Lung (tissue), 12 donors: Measurements from ENCODE around the gene EXOSC5. TPM values are rescaled to one million over a fixed set of nuclear protein-coding genes. Genes with fewer than 3 reads are reported as not detected.

Experiments
- ATAC-seq: fragments of 200-7000 bp; cut with Tn5 transposase; one replicate; pipeline ENCODE4 v1.9.1; 2020; ENCODE audit warnings: moderate number of reproducible peaks; ENCODE audit not compliant: insufficient read depth, low FRiP score
- DNase-seq, 3 donors: peaks; one replicate each; pipeline ENCODE4 v3.0.0-alpha.2; 2013 to 2017
- H3K27ac ChIP-seq, 2 donors: one replicate each; pipeline ENCODE4 v1.5.1; 2013; ENCODE audit warnings: mild to moderate bottlenecking in 2 of 2, moderate library complexity in 2 of 2, control low read depth in 1 of 2, inconsistent platforms in 1 of 2, low read depth in 1 of 2, low read length in 1 of 2
- H3K27me3 ChIP-seq, 3 donors: one replicate each; pipeline ENCODE4 v1.5.1; 2013; ENCODE audit warnings: low read length in 2 of 3; ENCODE audit not compliant: control insufficient read depth in 3 of 3, insufficient read depth in 3 of 3
- H3K36me3 ChIP-seq, 4 donors: one replicate each; pipeline ENCODE4 v1.5.1; 2013; ENCODE audit warnings: low read length in 4 of 4, mild to moderate bottlenecking in 1 of 4, moderate library complexity in 1 of 4; ENCODE audit not compliant: control insufficient read depth in 4 of 4, insufficient read depth in 4 of 4
- H3K4me1 ChIP-seq, 5 donors: one replicate each; pipeline ENCODE4 v1.5.1; 2013; ENCODE audit warnings: low read length in 5 of 5, mild to moderate bottlenecking in 2 of 5, moderate library complexity in 1 of 5; ENCODE audit not compliant: control insufficient read depth in 5 of 5, insufficient read depth in 5 of 5
- H3K4me3 ChIP-seq: one replicate; pipeline ENCODE4 v1.5.1; 2013; ENCODE audit warnings: mild to moderate bottlenecking, control low read depth, moderate library complexity
- H3K9ac ChIP-seq, 2 donors: one replicate each; pipeline ENCODE4 v1.5.1; 2013; ENCODE audit warnings: low read length in 2 of 2, control low read depth in 1 of 2; ENCODE audit not compliant: insufficient read depth in 1 of 2
- H3K9me3 ChIP-seq, 4 donors: one replicate each; pipeline ENCODE4 v1.5.1; 2013; ENCODE audit warnings: low read length in 3 of 4, mild to moderate bottlenecking in 1 of 4, moderate library complexity in 1 of 4; ENCODE audit not compliant: control insufficient read depth in 4 of 4, insufficient read depth in 3 of 4
- WGBS, 2 donors: extraction: QIAGEN DNeasy Blood & Tissue Kit; methylation state at CpG; one replicate each; pipeline ENCODE4 v1.1.7; 2013; 5-methylcytosine and 5-hydroxymethylcytosine counted together
- polyA plus RNA-seq, 2 donors: library from polyadenylated mRNA; stranded (reverse); fragments of 200-250 nt; gene quantifications; one replicate each; pipeline ENCODE4 v1.2.1, GENCODE V29; 2013
- total RNA-seq, 2 donors: library from RNA; depleted of rRNA in 1 of 2; stranded (reverse); fragments of >200 nt in 1 of 2; gene quantifications; one replicate each; pipeline ENCODE4 v1.2.1, GENCODE V29; 2014 to 2021
- TF ChIP-seq, protein P1 (sequence below): IDR thresholded peaks from 2 replicates; pipeline ENCODE4 v1.5.1; 2012; ENCODE audit warnings: mild to moderate bottlenecking; ENCODE audit errors: control extremely low read depth, extremely low read depth
- donor health status: control.
- donor health status: control.
- donor health status: Bipolar disorder and iron deficiency.
- donor health status: healthy.
- donor health status: DM: yes; HTN: yes; CAD: no.

EXOSC5 gene
- total and polyA plus RNA-seq, 4 donors: 6.3 to 34.4 (median 27.1) TPM

DNA sequence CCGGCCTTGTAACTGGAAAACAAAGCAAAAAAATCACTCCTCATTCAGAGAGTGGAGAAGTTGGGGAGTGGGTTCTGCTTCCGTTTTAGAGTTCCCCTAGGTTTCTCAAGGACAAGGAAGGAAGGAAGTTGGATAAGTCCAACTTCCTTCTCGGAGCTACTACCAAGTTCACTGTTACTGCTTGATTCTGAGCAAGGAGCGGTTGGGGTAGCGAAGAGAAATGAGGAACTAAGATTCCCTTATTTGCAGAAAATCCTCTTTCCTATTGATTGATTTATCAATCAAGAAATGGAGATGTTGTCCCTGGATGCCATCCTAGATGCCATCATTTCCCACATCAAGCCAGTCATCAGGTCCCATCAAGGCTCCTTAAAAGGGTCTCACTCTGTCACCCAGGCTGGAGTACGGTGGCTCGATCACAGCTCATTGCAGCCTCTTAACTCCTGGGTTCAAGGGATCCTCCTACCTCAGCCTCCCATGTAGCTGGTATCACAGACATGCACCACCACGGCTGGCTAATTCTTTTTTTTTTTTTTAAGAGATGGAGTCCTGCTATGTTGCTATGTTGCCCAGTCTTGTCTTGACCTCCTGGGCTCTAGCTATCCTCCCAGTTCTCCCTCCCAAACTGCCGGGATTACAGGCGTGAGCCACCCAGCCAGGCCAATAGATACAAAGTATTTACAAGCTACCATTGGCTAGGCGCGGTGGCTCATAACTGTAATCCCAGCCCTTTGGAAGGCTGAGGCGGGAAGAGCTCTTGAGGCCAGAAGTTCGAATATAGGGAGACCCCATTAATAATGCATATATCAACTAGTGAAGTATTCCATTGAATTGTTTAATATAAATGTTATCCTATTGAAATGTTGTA is 32.4 kb downstream of the EXOSC5 start:
- 63 to 69% methylated on average over 14 of the region's 14 CpGs for WGBS, 2 donors
- no peak for ATAC-seq
- TF ChIP-seq, protein P1, sequence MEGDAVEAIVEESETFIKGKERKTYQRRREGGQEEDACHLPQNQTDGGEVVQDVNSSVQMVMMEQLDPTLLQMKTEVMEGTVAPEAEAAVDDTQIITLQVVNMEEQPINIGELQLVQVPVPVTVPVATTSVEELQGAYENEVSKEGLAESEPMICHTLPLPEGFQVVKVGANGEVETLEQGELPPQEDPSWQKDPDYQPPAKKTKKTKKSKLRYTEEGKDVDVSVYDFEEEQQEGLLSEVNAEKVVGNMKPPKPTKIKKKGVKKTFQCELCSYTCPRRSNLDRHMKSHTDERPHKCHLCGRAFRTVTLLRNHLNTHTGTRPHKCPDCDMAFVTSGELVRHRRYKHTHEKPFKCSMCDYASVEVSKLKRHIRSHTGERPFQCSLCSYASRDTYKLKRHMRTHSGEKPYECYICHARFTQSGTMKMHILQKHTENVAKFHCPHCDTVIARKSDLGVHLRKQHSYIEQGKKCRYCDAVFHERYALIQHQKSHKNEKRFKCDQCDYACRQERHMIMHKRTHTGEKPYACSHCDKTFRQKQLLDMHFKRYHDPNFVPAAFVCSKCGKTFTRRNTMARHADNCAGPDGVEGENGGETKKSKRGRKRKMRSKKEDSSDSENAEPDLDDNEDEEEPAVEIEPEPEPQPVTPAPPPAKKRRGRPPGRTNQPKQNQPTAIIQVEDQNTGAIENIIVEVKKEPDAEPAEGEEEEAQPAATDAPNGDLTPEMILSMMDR: no peak
- Histone ChIP-seq H3K27me3 (no peaks in the 10 kb centered on the region), H3K9ac (peak overlapping the region; percentile 95 to 97), H3K9me3 (no peaks in the 10 kb centered on the region), H3K27ac (peak overlapping the region; percentile 93 to 99), H3K36me3 (no peaks in the 10 kb centered on the region), H3K4me1 (peaks cover 0 to 13% (median 6%) of the 10 kb centered on the region in 5 donors), H3K4me3 (peak overlapping the region; percentile 32)
- DNase-seq: no peak

- peak within 1 kb of the TSS; percentile 93 to 99 for H3K27ac ChIP-seq
- DNase-seq: peak; percentile 98 to 99 (median 99)
- TF ChIP-seq, protein P1: no peak
- peak within 1 kb of the TSS; percentile 54 for H3K4me3 ChIP-seq
- H3K9me3 ChIP-seq: no peaks in the 10 kb centered on the region
- peaks cover 0 to 13% (median 6%) of the 10 kb centered on the region in 5 donors for H3K4me1 ChIP-seq
- H3K27me3 ChIP-seq: no peaks in the 10 kb centered on the region
- no peaks in the 10 kb centered on the region for H3K36me3 ChIP-seq
- WGBS, 2 donors: 0% methylated on average over 56 of the region's 56 CpGs
- peak; percentile 93 for ATAC-seq
- peak within 1 kb of the TSS; percentile 95 to 97 for H3K9ac ChIP-seq
Observed at GRCh38 chr19:41363753-41364523, 33.2 kb downstream of the EXOSC5 start, which contains the start of gene B9D2. B9D2 (minus strand) TSS chr19:41364149; CDS start chr19:41363519, 630 bp downstream.

GRCh38 chr19:41363371-41363752 is 33.8 kb downstream of the EXOSC5 start:
- peak overlapping the region; percentile 93 to 99 for H3K27ac ChIP-seq
- no peaks in the 10 kb centered on the region for H3K9me3 ChIP-seq
- peak overlapping the region; percentile 21 for H3K4me3 ChIP-seq
- no peaks in the 10 kb centered on the region for H3K36me3 ChIP-seq
- H3K9ac ChIP-seq: peak overlapping the region; percentile 95 to 97
- H3K4me1 ChIP-seq: peaks cover 0 to 13% (median 6%) of the 10 kb centered on the region in 5 donors
- ATAC-seq (no peak), DNase-seq (no peak)
- WGBS, 2 donors: 46 to 49% methylated on average over 6 of the region's 6 CpGs
- H3K27me3 ChIP-seq: no peaks in the 10 kb centered on the region
- TF ChIP-seq, protein P1: no peak
